Fibroblast of villous mesenchyme (primary cell): ENCODE results near the gene CYSTM1. TPM values are rescaled to one million over a fixed set of nuclear protein-coding genes. Genes with fewer than 3 reads are reported as not detected.
A peak's percentile ranks its signal among the peaks of the same experiment; 100 is the strongest.

Experiments used
- DNase-seq: peaks from one replicate; pipeline ENCODE4 v3.0.0-alpha.2; 2010; ENCODE audit warnings: low read depth
- H3K4me3 ChIP-seq: 2 replicates; pipeline ENCODE4 v1.5.1; 2011; ENCODE audit warnings: low read depth, mild to moderate bottlenecking, low read length
- total RNA-seq: library from RNA; depleted of rRNA; stranded (reverse); fragments of >200 nt; gene quantifications from 2 replicates; pipeline ENCODE4 v1.2.3, GENCODE V29; 2012
- TF ChIP-seq, protein P1 (sequence below): IDR thresholded peaks from 2 replicates; pipeline ENCODE4 v1.5.1; 2012; ENCODE audit warnings: low read depth, mild to moderate bottlenecking, low read length; ENCODE audit not compliant: insufficient read depth

Gene CYSTM1
- total RNA-seq, 1 donor, result 9.5 TPM

DNA sequence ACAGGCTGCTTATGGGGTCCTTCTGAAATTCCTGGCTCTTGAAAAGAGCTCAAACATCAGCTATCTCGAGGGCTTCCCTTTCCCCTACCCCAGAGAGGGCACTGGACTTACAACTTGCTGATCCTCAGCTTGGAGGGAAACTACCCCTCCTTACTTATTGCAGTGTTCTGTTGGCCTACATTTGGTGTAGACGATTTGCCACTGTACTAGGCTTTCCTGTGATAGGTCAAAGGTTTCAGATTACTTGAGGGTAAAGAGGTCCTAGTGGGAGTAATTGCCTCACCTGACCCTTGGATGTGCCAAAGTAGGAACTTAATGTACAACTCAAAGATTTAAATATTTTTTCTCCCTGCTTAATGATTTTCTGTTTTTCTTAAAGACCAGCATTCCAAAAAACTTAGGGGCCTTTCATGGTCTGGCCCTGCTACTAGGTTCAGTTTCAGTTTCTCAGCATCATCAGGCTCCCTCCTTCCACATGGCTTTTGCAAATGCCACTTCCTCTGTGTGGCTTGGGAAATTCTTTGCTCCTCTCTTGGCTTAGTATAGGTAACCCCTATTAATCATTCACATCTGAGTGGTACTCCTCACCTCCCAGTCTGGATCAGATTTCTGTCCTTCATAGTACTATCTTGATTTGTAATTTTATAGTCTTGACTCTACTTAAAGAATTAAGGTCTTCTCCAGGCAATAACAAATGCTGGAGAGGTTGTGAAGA is 32.4 kb downstream of the CYSTM1 start:
- H3K4me3 ChIP-seq, result no peak overlapping the region
- no peak for DNase-seq
- TF ChIP-seq, protein P1, sequence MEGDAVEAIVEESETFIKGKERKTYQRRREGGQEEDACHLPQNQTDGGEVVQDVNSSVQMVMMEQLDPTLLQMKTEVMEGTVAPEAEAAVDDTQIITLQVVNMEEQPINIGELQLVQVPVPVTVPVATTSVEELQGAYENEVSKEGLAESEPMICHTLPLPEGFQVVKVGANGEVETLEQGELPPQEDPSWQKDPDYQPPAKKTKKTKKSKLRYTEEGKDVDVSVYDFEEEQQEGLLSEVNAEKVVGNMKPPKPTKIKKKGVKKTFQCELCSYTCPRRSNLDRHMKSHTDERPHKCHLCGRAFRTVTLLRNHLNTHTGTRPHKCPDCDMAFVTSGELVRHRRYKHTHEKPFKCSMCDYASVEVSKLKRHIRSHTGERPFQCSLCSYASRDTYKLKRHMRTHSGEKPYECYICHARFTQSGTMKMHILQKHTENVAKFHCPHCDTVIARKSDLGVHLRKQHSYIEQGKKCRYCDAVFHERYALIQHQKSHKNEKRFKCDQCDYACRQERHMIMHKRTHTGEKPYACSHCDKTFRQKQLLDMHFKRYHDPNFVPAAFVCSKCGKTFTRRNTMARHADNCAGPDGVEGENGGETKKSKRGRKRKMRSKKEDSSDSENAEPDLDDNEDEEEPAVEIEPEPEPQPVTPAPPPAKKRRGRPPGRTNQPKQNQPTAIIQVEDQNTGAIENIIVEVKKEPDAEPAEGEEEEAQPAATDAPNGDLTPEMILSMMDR, result no peak

DNA sequence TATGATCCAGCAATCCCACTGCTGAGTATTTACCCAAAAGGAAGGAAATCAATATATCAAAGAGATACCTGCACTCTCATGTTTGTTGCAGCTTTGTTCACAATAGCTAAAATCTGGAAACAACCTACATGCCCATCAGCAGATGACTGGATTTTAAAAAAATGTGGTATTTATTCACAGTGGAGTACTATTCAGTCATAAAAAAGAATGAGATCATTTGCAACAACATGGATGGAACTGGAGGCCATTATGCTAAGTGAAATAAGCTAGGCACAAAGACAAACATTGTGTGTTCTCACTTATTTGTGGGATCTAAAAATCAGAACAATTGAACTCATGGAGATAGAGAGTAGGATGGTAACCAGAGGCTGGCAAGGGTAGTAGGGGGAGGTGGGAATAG is 33.1 kb downstream of the CYSTM1 start:
- H3K4me3 ChIP-seq, result no peak overlapping the region
- no peak for DNase-seq
- TF ChIP-seq, protein P1, result no peak

DNA sequence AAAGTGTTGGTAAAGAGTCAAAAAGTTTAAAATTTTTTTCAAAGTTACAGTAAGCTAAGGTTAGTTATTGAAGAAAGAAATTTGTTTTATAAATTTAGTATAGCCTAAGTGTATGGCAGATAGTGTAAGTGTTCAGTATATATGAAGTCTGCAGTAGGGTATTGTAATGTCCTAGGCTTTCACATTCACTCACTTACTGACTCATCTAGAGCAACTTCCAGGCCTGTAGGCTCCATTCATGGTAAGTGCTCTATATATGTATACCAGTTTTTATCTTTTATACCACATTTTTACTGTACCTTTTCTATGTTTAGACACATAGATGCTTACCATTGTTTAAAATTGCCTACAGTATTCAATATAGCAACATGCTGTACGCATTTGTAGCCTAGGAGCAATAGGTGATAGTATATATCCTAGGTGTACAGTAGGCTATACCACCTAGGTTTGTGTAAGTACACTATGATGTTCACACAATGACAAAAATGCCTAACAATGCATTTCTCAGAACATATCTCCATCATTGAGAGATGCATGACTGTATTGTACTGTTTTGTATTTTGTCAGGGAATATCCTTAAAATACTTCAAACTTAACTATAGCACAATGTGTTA is 38.5 kb downstream of the CYSTM1 start:
- no peak for DNase-seq
- TF ChIP-seq, protein P1, result no peak
- H3K4me3 ChIP-seq, result no peak overlapping the region

DNA sequence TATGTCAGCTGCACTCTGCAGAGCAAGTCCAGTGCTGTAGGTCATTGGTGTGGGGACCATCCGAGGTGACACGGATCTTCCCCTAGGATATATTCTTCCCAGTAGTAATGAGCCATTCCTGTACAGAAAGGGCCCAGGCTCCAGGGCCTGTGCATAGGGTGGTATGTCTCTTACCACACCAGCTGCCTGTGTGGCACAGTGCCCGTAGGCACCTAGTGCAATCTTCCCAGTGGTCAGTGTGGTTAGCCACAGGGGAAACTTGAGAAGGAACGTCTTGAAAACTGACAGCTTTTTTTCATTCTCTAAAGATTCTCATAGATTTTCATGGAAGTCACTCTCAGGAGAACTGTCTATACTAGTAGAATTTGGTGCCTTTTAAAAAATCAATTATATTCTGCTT is 39.8 kb downstream of the CYSTM1 start:
- DNase-seq, result peak; percentile 50
- H3K4me3 ChIP-seq, result no peak overlapping the region
- TF ChIP-seq, protein P1, result no peak

DNA sequence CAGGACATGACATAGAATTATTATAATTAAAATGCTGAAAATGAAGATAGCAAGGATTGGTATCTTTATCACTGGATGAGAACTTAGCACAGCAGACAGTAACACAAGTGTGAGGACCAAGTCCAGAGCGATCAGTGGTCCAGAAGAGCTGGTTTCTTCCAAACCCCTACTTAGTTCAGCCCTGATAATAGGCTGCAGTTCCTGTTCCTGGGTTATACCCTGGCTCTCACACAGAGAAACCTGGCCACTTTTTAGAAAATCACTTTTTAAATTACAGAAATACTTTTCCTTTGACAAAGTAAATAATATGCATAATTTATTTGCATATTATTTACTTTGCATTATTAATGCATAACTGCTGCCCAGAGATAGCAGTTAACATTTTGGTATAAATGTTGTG is 40.3 kb downstream of the CYSTM1 start:
- TF ChIP-seq, protein P1, result no peak
- no peak for DNase-seq
- H3K4me3 ChIP-seq, result no peak overlapping the region

DNA sequence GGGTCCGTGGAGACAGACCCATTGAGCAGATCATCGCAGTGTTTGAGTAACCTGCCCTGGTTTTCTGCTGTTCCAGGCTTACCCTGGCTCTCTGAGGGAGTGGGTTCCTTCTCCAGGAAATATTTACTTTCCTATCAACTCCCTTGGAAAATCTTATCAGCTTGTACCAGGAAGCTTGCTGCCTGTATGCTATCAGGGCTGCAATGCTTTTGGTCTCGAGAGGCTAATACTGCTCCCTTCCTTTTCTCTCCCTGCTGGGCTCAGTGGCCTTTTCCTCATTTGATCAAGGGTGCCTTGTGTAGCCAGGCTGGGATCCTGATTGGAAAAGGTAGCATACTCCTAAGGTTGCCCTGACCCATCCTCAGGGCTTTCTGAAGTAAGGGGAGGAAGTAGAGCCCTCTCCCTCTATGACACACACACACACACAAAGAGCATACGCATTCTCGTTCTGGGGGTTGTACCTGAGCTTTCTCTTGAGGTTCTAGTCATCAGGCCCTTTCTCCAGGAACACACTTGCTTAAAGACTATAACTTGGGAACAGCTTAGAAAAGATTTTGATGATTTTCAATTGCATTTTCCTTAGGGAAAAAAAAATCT is 41.6 kb downstream of the CYSTM1 start:
- no peak for DNase-seq
- TF ChIP-seq, protein P1, result no peak
- H3K4me3 ChIP-seq, result no peak overlapping the region
